ENCODE results near the gene IER5L. TPM values are rescaled to one million over a fixed set of nuclear protein-coding genes. Genes with fewer than 3 reads are reported as not detected.

IER5L gene
- 31.3 and 152 TPM in 2 replicates for total RNA-seq

DNA sequence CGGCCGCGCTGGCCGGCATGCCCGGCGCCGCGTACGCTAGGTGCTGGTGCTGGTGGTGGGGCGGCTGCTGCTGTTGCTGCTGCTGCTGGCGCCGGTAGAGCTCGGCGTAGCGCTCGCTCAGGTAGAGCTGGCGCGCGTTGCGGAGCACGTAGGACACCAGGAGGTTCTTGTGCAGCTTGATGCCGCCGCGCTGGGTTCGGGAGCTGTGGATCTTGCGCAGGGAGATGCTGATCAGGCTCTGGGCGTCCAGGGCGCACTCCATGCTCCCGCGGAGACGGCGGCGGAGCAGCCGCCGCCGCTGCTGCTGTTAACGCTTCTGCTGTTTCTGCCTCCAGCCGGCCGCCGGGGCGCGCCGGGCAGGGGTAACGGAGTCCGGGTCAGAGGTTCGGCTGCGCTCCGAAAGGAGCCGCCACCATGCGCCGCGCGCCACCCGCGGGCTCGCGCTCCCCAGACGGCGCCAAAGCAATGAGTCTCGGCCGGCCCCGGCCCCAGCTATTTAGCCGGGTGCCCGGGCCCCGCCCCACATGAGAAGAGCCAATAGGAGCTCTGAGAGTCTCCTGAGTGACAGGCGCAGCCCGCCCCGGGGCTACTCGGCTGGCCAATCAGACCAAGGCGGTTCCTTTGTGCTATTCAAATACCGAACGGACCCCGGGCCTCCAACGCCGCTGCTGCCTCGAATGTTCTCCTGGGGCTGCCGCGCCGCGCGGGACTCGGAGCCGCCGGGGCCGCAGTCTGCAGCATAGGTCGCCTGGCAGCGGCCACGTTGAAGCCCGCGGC lies at the start of gene IER5L:
Gene IER5L, minus strand, starts transcription at position 471 of the 777 bp plus-strand sequence. Its CDS starts 209 bp downstream, at position 262.

Other genes with a start within 250 kb of the IER5L start
- 26.7 and 27.7 TPM in 2 replicates for gene DOLK, start 230.7 kb downstream of the IER5L start, total RNA-seq
- 30.3 and 77.1 TPM in 2 replicates for gene NUP188, start 230.6 kb downstream of the IER5L start, total RNA-seq
- 56.5 and 82.0 TPM in 2 replicates for gene SH3GLB2, start 149.9 kb downstream of the IER5L start, total RNA-seq
- 21.2 and 22.8 TPM in 2 replicates for gene MIGA2, start 141.6 kb downstream of the IER5L start, total RNA-seq
- gene DOLPP1, start 97.2 kb downstream of the IER5L start, total RNA-seq, result 14.8 and 22.3 TPM in 2 replicates
- 36.7 and 71.2 TPM in 2 replicates for gene CRAT, start 67.5 kb downstream of the IER5L start, total RNA-seq
- gene PTPA, start 66.8 kb downstream of the IER5L start, total RNA-seq, result 165 and 314 TPM in 2 replicates